Suprapubic skin (tissue), 3 donors: ENCODE results near the gene KCNG2.

Source experiments
- EP300 ChIP-seq: sonication (generic); formaldehyde crosslinking; IDR thresholded peaks from one replicate; pipeline ENCODE4 v1.6.1; 2017; ENCODE audit warnings: antibody characterized with exemption
- POLR2A ChIP-seq, 2 donors: fragments of 450-650 bp; IDR thresholded peaks; one replicate each; pipeline ENCODE4 v1.6.1; 2017; ENCODE audit warnings: antibody characterized with exemption in 2 of 2, mild to moderate bottlenecking in 2 of 2, moderate library complexity in 2 of 2
- TF ChIP-seq, protein P1 (sequence below), 2 donors: fragments of 200-600 bp in 1 of 2; fragments of 450-650 bp in 1 of 2; sonication (generic) in 1 of 2; IDR thresholded peaks; one replicate each; pipeline ENCODE4 v1.5.1; 2016 to 2019; ENCODE audit warnings: antibody characterized with exemption in 2 of 2, mild to moderate bottlenecking in 1 of 2, moderate library complexity in 1 of 2

DNA sequence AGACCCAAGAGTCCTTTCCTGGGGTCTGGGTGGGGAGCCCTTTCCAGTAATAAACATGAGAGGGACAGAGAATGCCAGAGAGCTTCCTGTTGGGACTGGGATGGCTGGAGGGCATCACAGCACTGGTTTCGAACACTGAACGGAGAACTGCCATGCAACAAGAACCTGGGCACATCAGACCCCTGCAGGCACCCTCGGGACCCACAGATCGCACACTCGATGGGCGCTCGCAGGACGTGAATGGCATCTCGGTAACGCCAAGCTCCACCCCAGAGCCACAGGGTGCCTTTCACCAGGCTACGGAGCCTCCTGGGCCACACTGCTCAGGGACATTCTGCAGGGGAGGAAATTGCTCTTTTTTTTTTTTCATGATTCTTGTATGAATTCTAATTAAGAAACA is 128.6 kb downstream of the KCNG2 start:
- TF ChIP-seq EP300 (no peak), POLR2A (IDR thresholded peaks at IDR 0.05) (no peak)
- TF ChIP-seq, protein P1, sequence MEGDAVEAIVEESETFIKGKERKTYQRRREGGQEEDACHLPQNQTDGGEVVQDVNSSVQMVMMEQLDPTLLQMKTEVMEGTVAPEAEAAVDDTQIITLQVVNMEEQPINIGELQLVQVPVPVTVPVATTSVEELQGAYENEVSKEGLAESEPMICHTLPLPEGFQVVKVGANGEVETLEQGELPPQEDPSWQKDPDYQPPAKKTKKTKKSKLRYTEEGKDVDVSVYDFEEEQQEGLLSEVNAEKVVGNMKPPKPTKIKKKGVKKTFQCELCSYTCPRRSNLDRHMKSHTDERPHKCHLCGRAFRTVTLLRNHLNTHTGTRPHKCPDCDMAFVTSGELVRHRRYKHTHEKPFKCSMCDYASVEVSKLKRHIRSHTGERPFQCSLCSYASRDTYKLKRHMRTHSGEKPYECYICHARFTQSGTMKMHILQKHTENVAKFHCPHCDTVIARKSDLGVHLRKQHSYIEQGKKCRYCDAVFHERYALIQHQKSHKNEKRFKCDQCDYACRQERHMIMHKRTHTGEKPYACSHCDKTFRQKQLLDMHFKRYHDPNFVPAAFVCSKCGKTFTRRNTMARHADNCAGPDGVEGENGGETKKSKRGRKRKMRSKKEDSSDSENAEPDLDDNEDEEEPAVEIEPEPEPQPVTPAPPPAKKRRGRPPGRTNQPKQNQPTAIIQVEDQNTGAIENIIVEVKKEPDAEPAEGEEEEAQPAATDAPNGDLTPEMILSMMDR (IDR thresholded peaks at IDR 0.05), result no peak
